Left colon (tissue), 2 donors: ENCODE measurements around the gene MFSD2B. TPM values are rescaled to one million over a fixed set of nuclear protein-coding genes. Genes with fewer than 3 reads are reported as not detected.
A peak's percentile ranks its signal among the peaks of the same experiment; 100 is the strongest.
"Not testable (repeated sequence)": the region's sequence is repeated elsewhere in the genome, so short reads cannot be mapped to it uniquely, and the experiment has no call there.

ENCODE experiments used
- ATAC-seq: fragments of 200-7000 bp; cut with Tn5 transposase; one replicate; pipeline ENCODE4 v1.9.1; 2020; ENCODE audit warnings: mild to moderate bottlenecking, moderate library complexity
- DNase-seq, 2 donors: peaks; one replicate each; pipeline ENCODE4 v3.0.0-alpha.2; 2020
- intact Hi-C, 2 donors: fragments of 100-400 bp; cut with DNase I in 1 of 2; cut with micrococcal nuclease in 1 of 2; formaldehyde crosslinking; loops; one replicate each; pipeline versions ENCODE4 v1.11.2 to v1.14.0; 2022; cut with DNase I, micrococcal nuclease
- total RNA-seq, 2 donors: library from RNA; stranded (reverse); fragmentation: NEBNext Ultra II Directional; extraction: Animal tissue kit (Norgen Biotek cat#: 25700); gene quantifications; one replicate each; pipeline ENCODE4 v1.2.1, GENCODE V29; 2021
- donor health status: DM: no; HTN: no; CAD: no.
- donor health status: DM: yes; HTN: yes; CAD: no.

The MFSD2B gene
- total RNA-seq, 2 donors from 2014 or later: 0.09 TPM; not detected in 1

DNA sequence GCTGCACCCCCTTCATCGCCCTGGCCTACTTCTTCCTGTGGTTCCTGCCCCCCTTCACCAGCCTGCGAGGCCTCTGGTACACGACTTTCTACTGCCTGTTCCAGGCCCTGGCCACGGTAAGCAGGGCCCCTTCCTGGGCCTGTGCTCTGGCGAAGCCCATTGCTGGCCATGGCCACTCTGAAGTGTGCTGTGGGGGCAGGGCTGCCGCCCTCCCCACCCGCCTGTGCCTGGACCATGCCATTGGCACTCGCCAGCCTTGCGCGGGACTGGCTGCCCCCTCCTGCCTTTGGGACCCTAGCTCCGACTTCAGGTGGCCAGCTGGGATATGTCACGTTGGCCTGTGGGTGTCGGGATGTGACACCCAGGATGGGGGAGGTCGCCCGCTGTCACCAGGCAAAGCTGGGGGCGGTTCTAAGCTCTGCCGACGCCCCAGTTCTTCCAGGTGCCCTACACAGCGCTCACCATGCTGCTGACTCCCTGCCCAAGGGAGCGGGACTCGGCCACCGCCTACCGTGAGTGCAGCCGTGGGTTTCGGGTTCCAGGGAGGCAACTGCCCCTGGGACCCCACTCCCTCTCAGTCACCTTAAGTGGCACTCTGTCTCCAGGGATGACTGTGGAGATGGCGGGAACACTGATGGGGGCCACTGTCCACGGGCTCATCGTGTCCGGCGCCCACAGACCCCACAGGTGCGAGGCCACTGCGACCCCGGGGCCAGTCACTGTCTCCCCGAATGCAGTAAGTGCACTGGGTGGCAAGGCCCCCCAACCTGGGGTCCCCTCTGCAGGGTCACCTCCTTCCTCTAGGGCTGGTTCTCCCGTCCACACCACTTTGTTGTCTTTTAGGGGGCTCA, 7.2 kb downstream of the MFSD2B start:
- intact Hi-C loops: no loop called here
- ATAC-seq: no peak
- DNase-seq: no peak

DNA sequence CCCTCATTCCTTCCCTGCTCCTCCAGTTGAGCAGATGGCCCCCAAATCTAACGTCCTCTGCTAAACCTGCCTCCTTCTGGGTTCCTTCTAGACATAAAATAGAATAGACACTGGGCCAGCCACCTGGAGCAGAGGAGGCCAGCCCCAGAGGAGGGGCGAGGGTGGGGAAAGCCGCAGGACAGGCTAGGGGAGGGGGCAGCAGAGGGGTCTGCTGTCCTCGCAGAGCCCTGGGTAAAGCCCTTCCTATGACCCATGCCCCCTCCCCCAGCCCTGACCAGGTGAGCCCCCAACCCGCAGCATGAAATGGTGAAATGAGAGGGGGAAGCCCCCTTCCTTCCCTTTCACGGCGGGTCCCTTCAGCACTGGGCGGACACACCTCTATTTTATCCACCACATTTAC, 7.8 kb downstream of the MFSD2B start:
- intact Hi-C loops: no loop called here
- ATAC-seq (no peak), DNase-seq (no peak)

DNA sequence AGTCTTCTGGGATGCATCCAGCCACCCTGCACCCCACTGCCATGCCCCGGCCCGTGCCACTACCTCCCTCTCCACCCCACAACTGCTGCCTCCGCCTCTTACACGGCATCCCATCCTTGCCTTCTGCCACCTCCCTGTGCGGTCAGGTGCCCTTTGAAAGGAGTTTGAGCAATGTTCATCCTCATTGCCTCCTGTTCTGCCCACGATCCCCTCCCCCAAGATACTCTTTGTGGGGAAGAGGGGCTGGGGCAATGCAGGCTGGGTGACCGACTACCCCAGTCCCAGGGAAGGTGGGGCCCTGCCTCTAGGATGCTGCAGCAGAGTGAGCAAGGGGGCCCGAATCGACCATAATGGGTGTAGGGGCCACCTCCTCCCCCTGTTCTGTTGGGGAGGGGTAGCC, 8.4 kb downstream of the MFSD2B start:
- intact Hi-C loops: no loop called here
- ATAC-seq (no peak), DNase-seq (no peak)

DNA sequence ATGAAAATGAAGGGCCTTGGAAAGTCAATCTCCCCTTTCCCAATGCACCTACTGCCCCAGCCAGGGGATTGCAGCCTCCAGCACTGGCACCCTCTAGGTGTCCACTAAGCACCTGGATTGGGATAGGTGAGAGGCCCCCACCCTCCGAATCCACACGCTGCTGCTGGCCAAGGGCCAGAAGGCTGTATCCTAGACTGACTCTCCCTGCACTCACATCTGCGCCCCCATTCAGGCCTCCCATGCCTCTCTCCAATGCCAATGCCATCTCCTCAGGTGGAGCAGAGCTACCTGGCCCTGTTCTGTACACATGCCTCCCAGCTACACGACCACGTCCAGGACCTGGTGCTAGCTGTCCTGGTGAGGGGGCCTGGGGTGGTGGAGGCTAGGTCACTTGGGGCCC, 9.8 kb downstream of the MFSD2B start:
- no peak for ATAC-seq
- intact Hi-C loops: no loop called here

DNA sequence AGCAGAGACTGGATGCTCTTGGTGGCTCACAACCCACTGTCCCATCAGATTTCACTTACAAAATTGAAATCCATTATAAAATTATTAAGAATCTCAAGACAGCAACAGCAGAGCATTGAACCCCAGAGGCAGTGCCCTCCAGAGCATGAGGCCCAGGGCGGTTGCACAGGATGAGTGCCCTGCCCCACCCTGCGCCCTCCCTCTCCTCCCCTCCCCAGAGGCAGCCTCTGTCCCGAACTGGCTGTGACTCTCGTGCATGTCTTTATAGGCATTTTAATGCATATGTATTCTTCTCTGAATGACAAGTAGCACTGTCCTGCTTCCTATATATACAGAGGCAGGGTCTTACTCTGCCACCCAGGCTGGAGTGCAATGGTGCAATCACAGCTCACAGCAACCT, 10.4 kb downstream of the MFSD2B start:
- intact Hi-C loops: no loop called here
- ATAC-seq (no peak), DNase-seq (no peak)

More for the DNA sequence above, 9.8 kb downstream of the MFSD2B start:
- DNase-seq: no peak

DNA sequence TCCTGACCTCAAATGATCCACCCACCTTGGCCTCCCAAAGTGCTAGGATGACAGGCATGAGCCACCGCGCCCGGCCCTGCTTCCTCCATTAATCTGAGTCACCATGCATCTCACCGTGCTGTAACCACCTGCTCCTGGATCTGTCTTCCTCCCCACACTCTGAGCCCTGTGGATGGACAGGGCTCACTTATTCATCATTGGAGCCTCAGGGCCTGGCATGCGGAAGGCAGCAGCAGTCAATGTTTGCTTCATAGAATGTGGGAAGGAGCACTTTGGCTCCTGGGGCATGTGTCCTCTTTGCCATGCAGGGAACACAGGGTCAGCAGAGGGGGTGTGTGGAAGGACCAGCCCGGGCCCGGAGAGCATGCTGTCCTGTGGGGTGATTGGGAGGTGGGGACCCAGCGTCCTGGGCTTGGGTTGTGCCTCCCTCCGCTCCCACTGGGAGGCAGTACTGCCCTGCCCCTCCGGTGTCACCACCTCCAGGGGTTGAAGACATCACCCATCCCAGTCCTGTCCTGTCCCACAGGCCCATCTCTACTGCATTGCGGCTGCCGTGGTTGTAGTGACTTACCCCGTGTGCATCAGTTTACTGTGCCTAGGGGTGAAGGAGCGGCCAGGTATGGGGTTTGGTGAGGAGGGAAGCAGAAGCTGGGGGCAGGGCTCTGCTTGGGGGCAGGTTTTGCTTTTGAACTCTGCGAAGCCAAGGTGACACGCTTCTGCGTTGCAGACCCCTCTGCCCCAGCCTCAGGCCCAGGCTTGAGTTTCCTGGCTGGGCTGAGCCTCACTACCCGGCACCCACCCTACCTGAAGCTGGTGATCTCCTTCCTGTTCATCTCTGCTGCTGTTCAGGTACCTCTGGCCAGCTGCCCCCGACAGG, 11.5 kb downstream of the MFSD2B start:
- intact Hi-C loops: no loop called here
- peak in 1 of 2 donors; percentile 30 for DNase-seq
- peak; percentile 94 for ATAC-seq

DNA sequence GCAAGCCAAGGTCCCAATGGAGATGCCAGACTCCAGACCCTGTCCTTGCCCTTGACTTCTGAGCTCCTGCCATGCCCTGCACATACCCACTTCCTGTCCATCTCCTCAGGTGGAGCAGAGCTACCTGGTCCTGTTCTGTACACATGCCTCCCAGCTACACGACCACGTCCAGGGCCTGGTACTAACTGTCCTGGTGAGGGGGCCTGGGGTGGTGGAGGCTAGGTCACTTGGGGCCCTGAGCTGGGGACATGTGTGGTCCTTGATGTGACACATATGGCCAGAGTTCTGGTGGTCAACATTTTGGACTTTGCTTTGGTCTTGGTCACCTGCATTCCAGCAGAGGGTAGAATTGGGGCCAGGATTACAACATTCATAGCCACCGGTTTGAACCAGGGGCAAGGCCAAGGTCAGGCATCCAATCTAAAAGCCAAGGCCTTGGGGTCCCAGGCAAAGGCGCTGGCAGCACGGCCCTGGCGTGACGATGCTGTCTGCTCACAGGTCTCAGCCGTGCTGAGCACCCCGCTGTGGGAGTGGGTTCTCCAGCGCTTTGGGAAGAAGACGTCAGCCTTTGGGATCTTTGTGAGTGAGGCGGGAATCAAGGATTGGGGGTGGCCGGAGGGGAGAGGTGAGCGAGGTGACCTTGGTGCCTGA, 12.6 kb downstream of the MFSD2B start:
- intact Hi-C loops: no loop called here
- ATAC-seq: no peak
- no peak for DNase-seq

DNA sequence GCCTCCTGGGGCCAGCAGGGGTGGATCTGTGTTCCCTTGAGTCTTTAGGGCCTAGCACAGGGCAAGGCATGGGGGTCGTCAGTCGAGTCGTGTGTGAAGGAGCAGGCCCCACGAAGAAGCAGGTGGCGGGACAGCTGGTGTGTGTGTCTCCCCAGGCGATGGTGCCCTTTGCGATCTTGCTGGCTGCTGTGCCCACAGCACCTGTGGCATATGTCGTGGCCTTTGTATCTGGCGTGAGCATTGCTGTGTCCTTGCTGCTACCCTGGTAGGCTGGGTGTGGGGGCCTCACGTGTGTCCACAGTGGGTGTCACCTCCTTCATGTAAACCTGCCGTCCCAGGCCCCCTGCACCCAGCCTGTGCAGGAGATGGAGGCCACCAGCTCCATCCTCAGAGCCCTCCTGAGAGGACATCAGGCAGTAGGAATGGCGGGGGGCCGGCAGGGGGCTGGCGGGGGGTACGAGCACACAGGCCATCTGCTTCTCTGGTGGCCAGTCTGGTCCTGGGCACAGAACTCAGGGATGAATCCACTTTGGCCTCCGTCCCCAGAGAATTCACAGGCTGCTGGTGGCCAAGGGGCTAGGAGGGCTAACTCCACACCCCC, 13.2 kb downstream of the MFSD2B start:
- DNase-seq: no peak
- intact Hi-C loops: no loop called here
- ATAC-seq: no peak

DNA sequence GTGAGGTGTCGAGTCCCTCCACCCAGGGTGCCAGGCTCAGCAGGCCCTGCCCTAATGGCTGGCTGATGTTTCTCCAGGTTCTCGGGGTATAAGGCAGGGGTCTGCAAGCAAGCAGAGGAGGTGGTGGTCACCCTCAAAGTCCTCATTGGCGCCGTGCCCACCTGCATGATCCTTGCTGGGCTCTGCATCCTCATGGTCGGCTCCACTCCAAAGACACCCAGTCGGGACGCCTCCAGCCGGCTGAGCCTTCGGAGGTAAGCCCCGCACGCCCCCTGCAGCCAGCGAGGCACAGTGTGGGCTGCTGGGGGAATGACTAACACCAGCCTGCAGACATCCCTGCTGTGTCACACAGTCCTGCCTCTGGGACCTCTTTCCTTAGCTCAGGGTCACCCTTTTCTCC, 14.1 kb downstream of the MFSD2B start:
- ATAC-seq: no peak
- intact Hi-C loops: no loop called here
- DNase-seq: no peak

DNA sequence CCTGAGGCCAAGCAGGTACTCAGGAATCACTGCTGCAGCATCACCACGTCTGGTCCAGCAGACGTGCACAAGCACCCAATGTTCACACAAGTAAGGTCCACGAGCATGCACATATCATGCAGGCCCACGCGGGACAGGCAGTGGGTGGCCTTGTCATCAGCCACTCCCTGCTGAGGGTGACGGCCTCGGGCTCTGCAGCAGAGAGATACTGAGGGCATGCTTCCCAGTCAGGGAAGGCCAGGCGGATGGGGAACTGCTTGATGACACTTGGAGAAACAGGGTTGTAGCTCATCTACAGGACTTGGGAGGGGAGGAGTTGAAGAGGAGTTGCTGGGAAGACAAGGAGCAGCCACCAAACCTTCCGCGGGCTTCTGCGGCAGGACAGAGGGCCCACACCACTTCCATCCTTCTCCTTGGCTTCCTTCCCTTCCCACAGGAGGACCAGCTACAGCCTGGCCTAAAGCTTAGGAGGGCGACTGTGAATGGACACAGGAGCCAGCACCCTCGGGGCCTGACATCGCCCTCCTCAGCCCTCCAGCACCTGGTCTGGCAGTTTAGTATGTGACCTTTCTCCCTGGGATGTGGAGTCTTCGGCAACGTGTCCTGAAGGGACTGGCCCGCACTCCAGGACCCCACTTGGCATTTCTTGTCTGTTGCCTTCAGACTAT, 15.2 kb downstream of the MFSD2B start:
- no peak for ATAC-seq
- intact Hi-C loops: no loop called here
- DNase-seq: no peak

DNA sequence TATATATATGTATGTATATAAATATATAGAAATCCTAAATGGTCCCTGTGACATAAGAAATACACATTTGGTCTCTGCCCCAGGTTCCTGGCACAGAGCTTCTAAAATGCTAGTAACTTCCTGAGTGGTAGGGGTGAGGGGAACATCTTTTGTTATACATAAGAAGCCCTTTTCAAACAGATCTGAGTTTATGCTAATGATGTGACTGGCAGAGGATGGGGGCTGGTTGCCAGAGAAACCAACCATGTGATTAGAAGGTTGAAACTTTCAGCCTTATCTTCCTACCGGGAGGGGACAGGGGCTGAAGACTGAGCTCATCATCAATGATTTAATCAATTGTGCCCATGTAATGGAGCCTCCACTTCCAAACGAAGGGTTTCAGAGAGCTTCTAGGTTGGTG, 16.3 kb downstream of the MFSD2B start:
- no peak for DNase-seq
- ATAC-seq: no peak
- intact Hi-C loops: no loop called here

DNA sequence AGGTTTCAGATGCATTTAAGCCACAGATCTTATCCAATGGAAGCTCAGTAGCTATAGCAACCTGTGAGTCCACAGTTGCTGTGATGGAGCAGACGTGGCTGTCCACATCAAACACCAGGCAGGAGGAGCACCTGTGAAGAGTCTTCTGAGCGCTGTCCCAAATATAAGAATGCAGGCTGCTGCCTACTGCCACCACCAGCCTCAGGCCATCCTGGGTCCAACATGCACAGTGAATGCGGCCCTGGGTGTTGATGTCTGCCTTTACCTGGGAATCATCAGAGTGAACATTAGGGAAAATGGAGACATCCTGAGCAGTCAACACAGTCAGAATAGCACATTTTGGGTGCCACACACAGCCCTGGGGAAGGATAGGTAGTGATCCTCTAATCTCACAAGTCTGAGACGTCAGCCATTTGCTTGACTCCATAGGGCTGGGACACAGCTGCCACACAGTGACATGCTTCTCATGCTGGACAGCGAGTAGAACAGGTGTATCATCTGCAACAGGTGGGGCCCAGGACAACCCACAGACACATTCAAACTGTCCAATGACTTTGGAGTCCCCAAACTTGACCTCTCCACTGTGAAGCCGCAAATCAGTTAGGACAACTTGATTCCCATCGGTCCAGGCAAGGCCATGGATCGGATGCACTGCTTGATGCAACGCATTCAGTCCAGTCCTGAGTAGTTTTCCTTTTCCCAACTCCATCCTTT, 29.1 kb downstream of the MFSD2B start:
- ATAC-seq (no peak), DNase-seq (no peak)
- intact Hi-C loops: no loop called here

DNA sequence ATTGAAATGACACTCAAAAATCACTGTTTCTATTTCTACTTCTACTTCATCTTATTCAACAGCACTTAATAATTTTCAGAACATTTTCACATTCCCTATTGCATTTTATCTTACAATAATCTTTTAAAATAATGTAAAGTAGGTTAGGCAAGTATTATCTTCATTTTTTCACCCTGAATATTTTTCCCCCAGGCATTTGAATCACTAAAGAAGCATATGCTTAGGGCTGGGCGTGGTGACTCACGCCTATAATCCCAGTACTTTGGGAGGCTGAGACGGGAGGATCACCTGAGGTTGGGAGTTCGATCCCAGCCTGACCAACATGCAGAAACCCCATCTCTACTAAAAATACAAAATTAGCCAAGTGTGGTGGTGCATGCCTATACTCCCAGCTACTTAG, 30.6 kb downstream of the MFSD2B start:
- intact Hi-C loops: no loop called here
- ATAC-seq (no peak), DNase-seq (no peak)

DNA sequence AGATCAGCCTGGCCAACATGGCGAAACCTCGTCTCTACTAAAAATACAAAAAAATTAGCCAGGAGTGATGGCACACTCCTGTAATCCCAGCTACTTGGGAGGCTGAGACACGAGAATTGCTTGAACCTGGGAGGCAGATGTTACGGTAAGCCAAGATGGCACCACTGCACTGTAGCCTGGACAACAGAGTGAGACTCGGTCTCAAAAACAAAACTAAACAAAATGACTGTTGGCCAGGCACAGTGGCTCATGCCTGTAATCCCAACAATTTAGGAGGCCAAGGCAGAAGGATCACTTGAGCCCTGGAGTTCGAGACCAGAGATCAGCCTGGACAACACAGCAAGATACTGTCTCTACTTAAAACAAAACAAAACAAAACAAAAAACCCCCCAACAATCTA, 33.2 kb downstream of the MFSD2B start:
- DNase-seq, intact Hi-C loops, ATAC-seq: not testable (repeated sequence)

DNA sequence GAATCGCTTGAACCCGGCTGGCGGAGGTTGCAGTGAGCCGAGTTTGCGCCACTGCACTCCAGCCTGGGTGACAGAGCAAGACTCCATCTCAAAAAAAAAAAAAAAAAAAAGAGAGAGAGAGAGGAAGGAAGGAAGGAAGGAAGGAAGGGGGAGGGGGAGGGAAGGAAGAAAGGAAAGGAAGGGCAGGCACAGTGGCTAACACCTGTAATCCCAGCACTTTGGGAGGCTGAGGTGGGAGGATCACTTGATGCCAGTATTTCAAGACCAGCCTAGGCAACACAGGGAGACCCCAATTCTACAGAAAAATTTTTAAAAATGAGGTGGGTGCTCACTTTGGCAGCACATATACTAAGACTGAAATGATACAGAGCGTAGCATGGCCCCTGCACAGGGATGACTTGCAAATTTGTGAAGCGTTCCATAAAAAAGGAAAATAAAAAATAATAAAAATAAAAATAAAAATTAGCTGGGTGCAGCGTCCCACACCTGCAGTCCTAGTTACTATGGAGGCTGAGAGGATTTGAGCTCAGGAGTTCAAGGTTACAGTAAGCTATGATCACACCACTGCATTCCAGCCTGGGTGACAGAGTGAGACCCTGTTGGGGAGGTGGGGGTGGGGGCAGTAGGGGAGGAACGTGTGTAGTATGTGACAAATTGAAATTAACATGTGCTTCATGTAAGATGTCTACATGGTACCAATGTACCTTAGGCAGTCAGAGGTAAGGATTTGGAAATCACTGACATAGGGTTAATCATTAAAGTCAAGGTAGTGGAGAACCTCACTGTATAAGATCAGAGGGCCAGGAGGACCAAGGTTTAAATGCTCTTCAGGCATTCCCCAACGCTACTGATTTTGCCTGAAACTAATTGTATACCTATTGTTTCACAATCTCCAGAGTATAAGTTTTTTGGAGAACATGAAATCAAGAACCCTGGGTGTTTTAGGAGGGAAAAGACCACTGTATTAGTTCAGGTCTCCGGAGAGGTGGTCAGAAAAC, 35.9 kb downstream of the MFSD2B start:
- intact Hi-C loops: no loop called here
- no peak for DNase-seq
- no peak for ATAC-seq

DNA sequence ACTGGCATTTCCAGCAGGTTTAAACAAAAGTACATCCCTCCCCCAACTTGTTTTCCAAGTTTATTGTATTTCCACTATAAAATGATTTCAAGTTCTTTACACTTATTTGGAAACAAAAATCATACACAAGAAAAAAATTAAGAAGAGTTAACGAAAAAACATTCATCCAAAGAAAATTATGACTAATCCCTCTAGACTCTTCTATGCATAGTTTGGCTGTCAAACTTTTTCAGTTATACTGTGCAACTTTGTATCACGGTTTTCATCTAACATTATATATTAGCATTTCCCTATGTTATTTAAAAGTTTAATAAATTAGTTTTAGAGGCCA, 36.7 kb downstream of the MFSD2B start:
- ATAC-seq (no peak), DNase-seq (no peak)
- intact Hi-C loops: no loop called here
